GM06990 (cell line): ENCODE measurements around the gene NDUFA3.

Experiments used
- DNase-seq: peaks from one replicate; pipeline ENCODE4 v3.0.0-alpha.2; 2011; ENCODE audit not compliant: insufficient read length; ENCODE audit errors: extremely low read depth
- H3K27me3 ChIP-seq: replicated peaks from 2 replicates; pipeline ENCODE4 v1.6.0; 2011; ENCODE audit warnings: low read length; ENCODE audit not compliant: control insufficient read depth, insufficient read depth
- H3K36me3 ChIP-seq: 2 replicates; pipeline ENCODE4 v1.5.1; 2011; ENCODE audit warnings: low read length; ENCODE audit not compliant: control insufficient read depth, insufficient read depth
- H3K4me3 ChIP-seq: replicated peaks from 2 replicates; pipeline ENCODE4 v1.5.1; 2011; ENCODE audit warnings: low read depth, mild to moderate bottlenecking, control low read depth, low read length
- TF ChIP-seq, protein P1 (sequence below): IDR thresholded peaks from 2 replicates; pipeline ENCODE4 v1.5.1; 2011; ENCODE audit warnings: low read length, control low read depth, mild to moderate bottlenecking, inconsistent platforms; ENCODE audit not compliant: insufficient read depth, poor library complexity, severe bottlenecking

Gene NDUFA3

DNA sequence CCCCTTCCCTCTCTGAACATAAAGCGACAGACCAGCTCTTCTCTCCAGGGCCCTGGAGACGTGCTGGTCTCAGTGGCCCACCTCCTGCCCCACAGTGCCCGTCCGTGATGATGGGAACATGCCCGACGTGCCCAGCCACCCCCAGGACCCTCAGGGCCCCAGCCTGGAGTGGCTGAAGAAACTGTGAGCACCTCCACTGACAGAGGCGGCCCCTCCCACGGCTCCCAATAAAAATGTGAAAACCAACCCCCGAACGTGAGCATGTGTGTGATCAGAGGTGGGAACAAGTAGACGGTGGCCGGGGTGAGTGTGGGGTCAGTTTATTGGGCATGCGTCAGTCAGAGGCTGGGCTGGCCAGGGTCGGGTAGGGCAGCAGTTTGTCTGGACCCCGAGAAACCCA is 4.1 kb downstream of the NDUFA3 start:
- TF ChIP-seq, protein P1, sequence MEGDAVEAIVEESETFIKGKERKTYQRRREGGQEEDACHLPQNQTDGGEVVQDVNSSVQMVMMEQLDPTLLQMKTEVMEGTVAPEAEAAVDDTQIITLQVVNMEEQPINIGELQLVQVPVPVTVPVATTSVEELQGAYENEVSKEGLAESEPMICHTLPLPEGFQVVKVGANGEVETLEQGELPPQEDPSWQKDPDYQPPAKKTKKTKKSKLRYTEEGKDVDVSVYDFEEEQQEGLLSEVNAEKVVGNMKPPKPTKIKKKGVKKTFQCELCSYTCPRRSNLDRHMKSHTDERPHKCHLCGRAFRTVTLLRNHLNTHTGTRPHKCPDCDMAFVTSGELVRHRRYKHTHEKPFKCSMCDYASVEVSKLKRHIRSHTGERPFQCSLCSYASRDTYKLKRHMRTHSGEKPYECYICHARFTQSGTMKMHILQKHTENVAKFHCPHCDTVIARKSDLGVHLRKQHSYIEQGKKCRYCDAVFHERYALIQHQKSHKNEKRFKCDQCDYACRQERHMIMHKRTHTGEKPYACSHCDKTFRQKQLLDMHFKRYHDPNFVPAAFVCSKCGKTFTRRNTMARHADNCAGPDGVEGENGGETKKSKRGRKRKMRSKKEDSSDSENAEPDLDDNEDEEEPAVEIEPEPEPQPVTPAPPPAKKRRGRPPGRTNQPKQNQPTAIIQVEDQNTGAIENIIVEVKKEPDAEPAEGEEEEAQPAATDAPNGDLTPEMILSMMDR: no peak
- no peak overlapping the region for H3K4me3 ChIP-seq
- peaks cover 26% of the 10 kb centered on the region for H3K36me3 ChIP-seq
- no peak for DNase-seq
- no peaks in the 10 kb centered on the region for H3K27me3 ChIP-seq

DNA sequence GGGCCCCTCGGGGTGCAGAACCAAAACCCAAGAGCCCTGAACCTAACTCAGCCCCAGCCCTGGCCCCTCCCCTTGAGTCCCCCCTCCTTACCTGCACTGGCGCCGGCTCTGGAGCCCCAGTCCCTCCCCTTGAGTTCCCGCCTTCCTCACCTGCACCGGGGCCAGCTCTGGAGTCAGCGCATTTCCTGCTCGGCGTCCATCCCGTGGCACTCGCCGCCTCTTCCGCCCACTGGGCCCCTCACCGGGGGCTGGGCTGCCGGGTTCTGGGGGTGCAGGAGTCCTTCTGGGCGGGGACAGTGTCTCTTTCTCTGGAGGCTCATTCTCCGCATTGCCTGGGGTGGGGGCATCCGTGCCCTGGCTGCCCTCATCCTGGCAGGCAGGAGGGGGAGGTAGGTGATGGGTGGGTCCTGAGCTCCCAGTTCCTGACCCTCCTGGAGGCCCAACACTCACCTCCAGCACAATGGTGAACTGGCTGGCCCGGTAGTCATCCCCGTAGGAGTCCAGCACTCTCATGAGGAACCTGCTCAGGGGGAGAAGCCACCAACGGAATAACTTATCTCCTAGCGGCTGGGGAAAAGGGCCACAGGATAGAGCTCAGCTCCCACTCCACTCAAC is 5.3 kb downstream of the NDUFA3 start:
- TF ChIP-seq, protein P1: no peak
- H3K4me3 ChIP-seq: no peak overlapping the region
- no peaks in the 10 kb centered on the region for H3K27me3 ChIP-seq
- DNase-seq: no peak
- peaks cover 27% of the 10 kb centered on the region for H3K36me3 ChIP-seq

DNA sequence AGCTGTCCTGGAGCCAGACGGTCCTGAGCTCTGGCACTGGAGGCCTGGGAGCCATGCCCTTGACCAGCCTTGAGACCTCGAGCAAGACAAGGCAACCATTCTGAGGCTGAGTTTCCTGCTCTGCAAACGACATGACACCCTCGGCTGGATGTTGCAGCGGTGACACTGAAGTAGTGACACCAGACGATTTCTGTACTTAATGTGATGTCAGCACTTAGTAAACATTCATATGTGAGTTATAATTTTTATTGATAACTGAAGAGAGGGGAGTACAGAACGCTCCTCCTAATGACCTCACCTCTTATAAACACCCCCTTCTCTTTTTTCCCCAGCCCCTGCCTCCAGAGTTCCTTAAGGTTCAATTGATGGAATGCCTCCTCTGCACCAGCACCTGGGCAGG is 5.8 kb downstream of the NDUFA3 start:
- H3K4me3 ChIP-seq: no peak overlapping the region
- TF ChIP-seq, protein P1: no peak
- no peak for DNase-seq
- H3K36me3 ChIP-seq: peaks cover 30% of the 10 kb centered on the region
- H3K27me3 ChIP-seq: no peaks in the 10 kb centered on the region

DNA sequence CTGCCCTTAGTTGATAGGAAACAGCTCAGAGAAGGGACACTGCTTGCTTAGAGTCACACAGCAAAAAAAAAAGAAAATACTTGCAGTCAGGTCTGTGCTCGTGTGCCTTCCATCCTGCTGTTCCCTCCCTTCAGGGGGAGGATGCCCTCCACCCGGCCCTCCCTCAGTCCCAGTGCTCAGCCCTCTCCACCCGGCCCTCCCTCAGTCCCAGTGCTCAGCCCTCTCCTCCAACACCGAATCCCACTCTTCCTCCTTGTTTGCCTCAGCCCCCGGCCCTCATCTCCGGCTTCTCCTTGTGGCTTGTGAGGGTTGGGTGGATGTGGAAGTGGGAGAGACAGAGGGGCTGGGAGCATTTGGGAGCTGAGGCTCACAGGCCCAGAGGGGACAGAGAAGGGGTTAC is 7.0 kb downstream of the NDUFA3 start:
- Histone ChIP-seq H3K36me3 (peaks cover 30% of the 10 kb centered on the region), H3K4me3 (no peak overlapping the region), H3K27me3 (no peaks in the 10 kb centered on the region)
- TF ChIP-seq, protein P1: no peak
- no peak for DNase-seq

DNA sequence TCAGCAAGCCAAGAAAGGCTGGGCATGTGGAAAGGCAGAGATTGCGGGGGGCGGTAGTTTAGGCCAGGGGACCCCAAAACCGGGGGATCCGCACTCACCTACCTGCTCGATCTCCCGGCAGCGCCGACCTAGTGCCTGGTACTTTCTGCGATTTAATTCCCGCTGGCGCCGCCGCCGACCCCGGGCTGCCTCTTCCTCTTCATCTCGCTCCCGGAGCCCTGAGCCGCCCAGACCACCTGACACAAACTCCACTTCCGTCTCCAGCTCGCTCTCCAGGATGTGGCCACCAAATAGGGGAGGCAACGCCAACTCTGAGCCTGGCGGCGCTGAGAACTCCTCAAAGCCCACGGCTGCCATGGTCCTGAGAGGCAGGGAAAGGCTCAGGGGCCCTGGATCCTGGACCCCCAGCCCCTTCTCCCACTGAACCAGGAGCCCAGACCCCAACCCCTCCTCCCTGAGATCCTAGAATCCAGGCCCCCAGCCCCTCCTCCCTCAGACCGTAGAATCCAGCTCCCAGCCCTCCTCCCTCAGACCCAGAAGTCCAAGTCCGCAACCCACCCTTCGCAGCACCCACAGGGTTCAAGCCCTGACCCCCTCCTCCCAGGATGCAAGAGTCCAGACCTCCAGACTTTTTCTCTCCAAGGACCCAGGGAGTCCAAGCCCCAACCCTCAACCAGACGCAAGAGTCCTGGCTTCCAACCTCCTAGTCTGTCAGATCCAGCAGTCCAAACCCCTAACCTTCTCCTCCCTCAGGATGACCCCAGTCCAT is 11.9 kb downstream of the NDUFA3 start:
- Histone ChIP-seq H3K36me3 (peaks cover 13% of the 10 kb centered on the region), H3K4me3 (peak overlapping the region; percentile 73), H3K27me3 (no peaks in the 10 kb centered on the region)
- no peak for DNase-seq
- TF ChIP-seq, protein P1: no peak
